Measurements from ENCODE around the gene GSTM3.

The GSTM3 gene

GRCh38 chr1:109777436-109777835 is 36.6 kb upstream of the GSTM3 start:
- TF ChIP-seq, protein P1, sequence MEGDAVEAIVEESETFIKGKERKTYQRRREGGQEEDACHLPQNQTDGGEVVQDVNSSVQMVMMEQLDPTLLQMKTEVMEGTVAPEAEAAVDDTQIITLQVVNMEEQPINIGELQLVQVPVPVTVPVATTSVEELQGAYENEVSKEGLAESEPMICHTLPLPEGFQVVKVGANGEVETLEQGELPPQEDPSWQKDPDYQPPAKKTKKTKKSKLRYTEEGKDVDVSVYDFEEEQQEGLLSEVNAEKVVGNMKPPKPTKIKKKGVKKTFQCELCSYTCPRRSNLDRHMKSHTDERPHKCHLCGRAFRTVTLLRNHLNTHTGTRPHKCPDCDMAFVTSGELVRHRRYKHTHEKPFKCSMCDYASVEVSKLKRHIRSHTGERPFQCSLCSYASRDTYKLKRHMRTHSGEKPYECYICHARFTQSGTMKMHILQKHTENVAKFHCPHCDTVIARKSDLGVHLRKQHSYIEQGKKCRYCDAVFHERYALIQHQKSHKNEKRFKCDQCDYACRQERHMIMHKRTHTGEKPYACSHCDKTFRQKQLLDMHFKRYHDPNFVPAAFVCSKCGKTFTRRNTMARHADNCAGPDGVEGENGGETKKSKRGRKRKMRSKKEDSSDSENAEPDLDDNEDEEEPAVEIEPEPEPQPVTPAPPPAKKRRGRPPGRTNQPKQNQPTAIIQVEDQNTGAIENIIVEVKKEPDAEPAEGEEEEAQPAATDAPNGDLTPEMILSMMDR (IDR thresholded peaks at IDR 0.05): no peak
- peaks cover 22% of the 10 kb centered on the region for H3K27me3 Mint-ChIP-seq (ENCODE audit: low read depth, poor library complexity)
- H3K27ac Mint-ChIP-seq: no peak overlapping the region
- H3K4me3 Mint-ChIP-seq: no peak overlapping the region
- DNase-seq: no peak
- peaks cover 34% of the 10 kb centered on the region for H3K4me1 Mint-ChIP-seq
- peaks cover 8% of the 10 kb centered on the region for H3K9me3 Mint-ChIP-seq
- H3K36me3 Mint-ChIP-seq (ENCODE audit: low read depth): no peaks in the 10 kb centered on the region

DNA sequence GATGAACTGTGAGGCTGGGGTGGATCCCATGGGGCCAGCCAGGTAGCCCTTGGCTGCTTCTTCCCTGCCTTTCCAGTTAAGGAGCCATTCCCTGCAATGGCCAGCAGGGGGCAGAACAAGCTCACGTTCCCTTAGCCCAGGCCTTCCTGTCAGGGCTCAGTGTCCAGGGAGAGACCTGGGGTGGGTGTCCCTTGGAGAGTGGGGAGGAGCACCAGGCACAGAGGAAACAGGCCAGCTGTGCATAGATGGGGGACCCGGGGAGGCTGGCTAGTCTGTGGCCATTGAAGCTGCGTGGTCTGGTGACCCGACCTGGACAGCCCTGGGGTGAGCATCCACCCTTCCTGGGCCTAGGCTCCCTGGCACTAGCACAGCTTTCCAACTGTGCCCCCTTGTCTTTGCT is 36.1 kb upstream of the GSTM3 start:
- H3K27me3 Mint-ChIP-seq (ENCODE audit: low read depth, poor library complexity): peaks cover 22% of the 10 kb centered on the region
- H3K4me1 Mint-ChIP-seq: peaks cover 33% of the 10 kb centered on the region
- TF ChIP-seq, protein P1 (IDR thresholded peaks at IDR 0.05): peak; percentile 97
- H3K36me3 Mint-ChIP-seq (ENCODE audit: low read depth): no peaks in the 10 kb centered on the region
- H3K4me3 Mint-ChIP-seq: no peak overlapping the region
- H3K27ac Mint-ChIP-seq: no peak overlapping the region
- H3K9me3 Mint-ChIP-seq: peaks cover 8% of the 10 kb centered on the region
- DNase-seq: peak; percentile 84

DNA sequence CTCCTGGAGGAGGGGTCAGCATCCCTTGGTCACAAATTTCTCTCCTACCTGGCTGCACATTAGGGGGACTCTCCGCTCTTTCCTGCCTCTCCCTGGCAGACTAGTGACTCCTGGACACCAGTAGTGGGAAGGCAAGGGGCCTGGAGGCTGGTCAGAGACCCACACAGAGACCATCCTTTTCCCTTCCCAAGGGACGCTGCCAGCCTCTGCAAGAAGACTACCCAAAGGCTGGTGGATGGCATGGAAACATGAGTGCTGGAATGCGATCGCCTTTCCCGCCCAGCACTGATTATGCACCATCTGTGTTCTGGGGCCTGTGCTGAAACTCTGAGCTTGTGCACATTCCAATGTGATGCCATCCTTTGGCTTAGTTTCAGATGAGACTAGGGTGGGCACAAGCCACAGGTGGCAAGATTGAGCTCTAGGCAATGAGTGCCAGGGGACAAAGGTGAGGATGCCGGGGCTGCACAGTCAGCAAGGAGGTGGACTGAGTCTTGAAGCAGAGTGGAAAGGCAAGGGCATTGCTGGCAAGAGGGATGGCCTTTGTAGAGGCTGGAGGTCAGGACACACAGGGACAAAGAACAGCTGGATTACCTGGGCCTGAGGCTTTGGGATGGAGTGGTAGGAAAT is 35.5 kb upstream of the GSTM3 start:
- Mint-ChIP-seq H3K9me3 (peaks cover 8% of the 10 kb centered on the region), H3K27me3 (ENCODE audit: low read depth, poor library complexity) (peaks cover 22% of the 10 kb centered on the region), H3K27ac (peak overlapping the region; percentile 9), H3K4me3 (no peak overlapping the region), H3K36me3 (ENCODE audit: low read depth) (no peaks in the 10 kb centered on the region), H3K4me1 (peaks cover 31% of the 10 kb centered on the region)
- TF ChIP-seq, protein P1 (IDR thresholded peaks at IDR 0.05): no peak
- no peak for DNase-seq

DNA sequence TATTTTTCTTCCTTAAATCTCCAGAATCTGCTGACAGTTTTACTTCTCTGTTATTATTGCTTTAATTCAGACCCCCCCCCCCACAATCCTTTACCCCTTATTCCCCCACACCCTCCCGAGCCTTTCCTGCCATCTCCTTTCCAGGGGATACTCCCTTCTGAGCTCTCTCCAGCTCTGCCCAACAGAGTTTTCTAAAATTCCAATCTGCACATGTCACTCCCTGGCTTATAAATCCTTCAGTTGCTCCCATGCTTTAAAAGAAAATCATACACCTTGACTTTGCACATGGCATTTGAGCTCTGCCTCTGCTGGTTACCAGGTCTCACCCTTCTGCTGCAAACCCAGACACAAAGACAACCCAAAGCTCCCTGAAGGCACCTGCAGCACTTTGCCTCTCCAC is 34.6 kb upstream of the GSTM3 start:
- no peak overlapping the region for H3K4me3 Mint-ChIP-seq
- peaks cover 38% of the 10 kb centered on the region for H3K4me1 Mint-ChIP-seq
- DNase-seq: no peak
- H3K27ac Mint-ChIP-seq: no peak overlapping the region
- no peaks in the 10 kb centered on the region for H3K36me3 Mint-ChIP-seq (ENCODE audit: low read depth)
- TF ChIP-seq, protein P1 (IDR thresholded peaks at IDR 0.05): no peak
- peaks cover under 1% of the 10 kb centered on the region for H3K9me3 Mint-ChIP-seq
- peaks cover 22% of the 10 kb centered on the region for H3K27me3 Mint-ChIP-seq (ENCODE audit: low read depth, poor library complexity)

GRCh38 chr1:109773900-109774485 is 33.2 kb upstream of the GSTM3 start:
- peaks cover 22% of the 10 kb centered on the region for H3K27me3 Mint-ChIP-seq (ENCODE audit: low read depth, poor library complexity)
- no peak for DNase-seq
- H3K27ac Mint-ChIP-seq: no peak overlapping the region

More at GRCh38 chr1:109773900-109774485, 33.2 kb upstream of the GSTM3 start:
- TF ChIP-seq, protein P1 (IDR thresholded peaks at IDR 0.05): no peak
- Mint-ChIP-seq H3K4me1 (peaks cover 38% of the 10 kb centered on the region), H3K36me3 (ENCODE audit: low read depth) (no peaks in the 10 kb centered on the region), H3K9me3 (no peaks in the 10 kb centered on the region), H3K4me3 (no peak overlapping the region)

Data from nephron progenitor cell (in vitro differentiated cells).